IMR-90 (cell line): ENCODE data around the gene SH2B3. TPM values are rescaled to one million over a fixed set of nuclear protein-coding genes. Genes with fewer than 3 reads are reported as not detected.
A peak's percentile ranks its signal among the peaks of the same experiment; 100 is the strongest.

Experiments used
- ATAC-seq: fragments of 200-7000 bp; cut with Tn5 transposase; 2 replicates; pipeline ENCODE4 v1.9.1; 2020; ENCODE audit warnings: low read depth, mild to moderate bottlenecking, moderate library complexity
- BruUV-seq: library from RNA; stranded (reverse); fragments of 400-500 nt; replicated peaks from 2 replicates; lab custom pipeline; 2021; lab: Mats Ljungman, UMichigan
- CTCF ChIA-PET: fragments of 300-600 bp; formaldehyde crosslinking; extraction: SDS; loops from one replicate; lab custom pipeline; 2021; ENCODE audit warnings: antibody characterized with exemption; lab: Yijun Ruan, JAX
- POLR2A ChIA-PET: fragments of 300-600 bp; sonication (Branson Sonifier 250); formaldehyde crosslinking; loops from one replicate; lab custom pipeline; 2022; ENCODE audit warnings: antibody characterized with exemption; ENCODE audit not compliant: unreplicated experiment; lab: Charles Lee
- DNase-seq: peaks from one replicate; pipeline ENCODE4 v3.0.0; 2013
- H2AFZ ChIP-seq: replicated peaks from 2 replicates; pipeline ENCODE3; 2013; ENCODE audit warnings: low read length, mild to moderate bottlenecking; ENCODE audit not compliant: poor library complexity
- H2AK5ac ChIP-seq: 2 replicates; pipeline ENCODE4 v1.6.1; 2013; ENCODE audit warnings: low read depth, low read length, inconsistent platforms
- H2AK9ac ChIP-seq: replicated peaks from 2 replicates; pipeline ENCODE3; 2013; ENCODE audit warnings: mild to moderate bottlenecking, low read depth, low read length, moderate library complexity; ENCODE audit not compliant: poor library complexity
- H2BK120ac ChIP-seq: 2 replicates; pipeline ENCODE4 v1.6.1; 2013; ENCODE audit warnings: low read depth, low read length, inconsistent platforms
- H2BK15ac ChIP-seq: 3 replicates; pipeline ENCODE4 v1.6.1; 2013; ENCODE audit warnings: low read depth, low read length, inconsistent platforms
- H2BK20ac ChIP-seq: 2 replicates; pipeline ENCODE4 v1.6.1; 2013; ENCODE audit warnings: low read depth, mild to moderate bottlenecking, inconsistent platforms, low read length, moderate library complexity
- H2BK5ac ChIP-seq: 2 replicates; pipeline ENCODE4 v1.6.1; 2013; ENCODE audit warnings: mild to moderate bottlenecking, low read depth, low read length, inconsistent platforms; ENCODE audit not compliant: poor library complexity, severe bottlenecking
- H3K14ac ChIP-seq: replicated peaks from 2 replicates; pipeline ENCODE4 v1.6.1; 2013; ENCODE audit warnings: low read depth, low read length, inconsistent platforms
- H3K18ac ChIP-seq: 2 replicates; pipeline ENCODE4 v1.6.1; 2013; ENCODE audit warnings: low read depth, low read length, control low read depth
- H3K23ac ChIP-seq: 2 replicates; pipeline ENCODE4 v1.6.1; 2013; ENCODE audit warnings: low read depth, low read length, inconsistent platforms
- H3K27ac ChIP-seq: 2 replicates; pipeline ENCODE4 v1.5.1; 2013; ENCODE audit warnings: mild to moderate bottlenecking, control low read depth, low read length; ENCODE audit not compliant: insufficient read depth
- H3K27me3 ChIP-seq: 2 replicates; pipeline ENCODE4 v1.6.1; 2013; ENCODE audit warnings: low read length; ENCODE audit not compliant: control insufficient read depth, insufficient read depth
- H3K36me3 ChIP-seq: 2 replicates; pipeline ENCODE4 v1.6.1; 2013; ENCODE audit warnings: low read length, mixed read lengths; ENCODE audit not compliant: control insufficient read depth, insufficient read depth
- H3K4ac ChIP-seq: 2 replicates; pipeline ENCODE4 v1.6.1; 2013; ENCODE audit warnings: low read depth, low read length, inconsistent platforms
- H3K4me1 ChIP-seq: 2 replicates; pipeline ENCODE4 v1.6.1; 2013; ENCODE audit warnings: low read length, mixed read lengths; ENCODE audit not compliant: control insufficient read depth, insufficient read depth
- H3K4me2 ChIP-seq: 2 replicates; pipeline ENCODE4 v1.6.1; 2013; ENCODE audit warnings: low read depth, mild to moderate bottlenecking, control low read depth, low read length, moderate library complexity
- H3K4me3 ChIP-seq: 2 replicates; pipeline ENCODE4 v1.5.1; 2013; ENCODE audit warnings: low read depth, mild to moderate bottlenecking, control low read depth, low read length, moderate library complexity; ENCODE audit not compliant: insufficient read depth
- H3K56ac ChIP-seq: 2 replicates; pipeline ENCODE4 v1.6.1; 2013; ENCODE audit warnings: low read length, inconsistent platforms; ENCODE audit not compliant: insufficient read depth; ENCODE audit errors: extremely low read depth
- H3K79me1 ChIP-seq, 2 experiments: 2 replicates each; pipeline ENCODE4 v1.6.1; 2013; ENCODE audit warnings: low read length in 2 of 2, inconsistent platforms in 1 of 2, low read depth in 1 of 2
- H3K9ac ChIP-seq: 2 replicates; pipeline ENCODE4 v1.6.1; 2013; ENCODE audit warnings: low read depth, low read length, control low read depth
- H3K9me1 ChIP-seq: 2 replicates; pipeline ENCODE4 v1.6.1; 2013; ENCODE audit warnings: low read length, inconsistent platforms; ENCODE audit not compliant: insufficient read depth
- H3K9me3 ChIP-seq: 2 replicates; pipeline ENCODE4 v1.6.1; 2013; ENCODE audit warnings: low read length; ENCODE audit not compliant: control insufficient read depth, insufficient read depth
- H4K20me1 ChIP-seq: 2 replicates; pipeline ENCODE4 v1.6.1; 2013; ENCODE audit warnings: low read length, inconsistent platforms; ENCODE audit not compliant: insufficient read depth
- H4K5ac ChIP-seq: 2 replicates; pipeline ENCODE4 v1.6.1; 2013; ENCODE audit warnings: mild to moderate bottlenecking, low read depth, low read length, control low read depth
- H4K8ac ChIP-seq, 2 experiments: 2 replicates each; pipeline ENCODE4 v1.6.1; 2013; ENCODE audit warnings: low read depth in 2 of 2, low read length in 2 of 2, control low read depth in 1 of 2, inconsistent platforms in 1 of 2
- H4K91ac ChIP-seq: 2 replicates; pipeline ENCODE4 v1.6.1; 2013; ENCODE audit warnings: low read depth, low read length, inconsistent platforms; ENCODE audit not compliant: insufficient read depth
- CEBPB ChIP-seq: IDR thresholded peaks from 2 replicates; pipeline ENCODE4 v1.6.1; 2012; ENCODE audit warnings: low read depth, low read length, improper control_type of control experiment
- FOS ChIP-seq: fragments of 150-350 bp; IDR thresholded peaks from 2 replicates; pipeline ENCODE4 v1.6.1; 2016; ENCODE audit warnings: low read depth, low read length
- WGBS, 2 experiments: methylation state at CpG; one replicate each; pipeline versions ENCODE4 v1.1.5 to v1.1.7; 2013; ENCODE audit warnings: missing lambda C conversion rate in 2 of 2; ENCODE audit not compliant: insufficient read length in 1 of 2; ENCODE audit errors: extremely low coverage in 2 of 2; 5-methylcytosine and 5-hydroxymethylcytosine counted together
- dilution Hi-C: fragments of 300-500 bp; cut with HindIII; formaldehyde crosslinking; loops from one replicate; pipeline ENCODE4 v1.14.3; 2018; ENCODE audit warnings: low sequenced_read_pairs; ENCODE audit not compliant: unreplicated experiment
- in situ Hi-C: fragments of 300-500 bp; cut with MboI; formaldehyde crosslinking; loops from 3 replicates; pipeline ENCODE4 v1.14.3; 2019; ENCODE audit warnings: low sequenced_read_pairs, inconsistent platforms, mixed read lengths
- intact Hi-C: fragments of 100-400 bp; cut with micrococcal nuclease; formaldehyde crosslinking; loops from 2 replicates; pipeline ENCODE4 v1.10.0; 2022
- polyA plus RNA-seq, 3 experiments: library from polyadenylated mRNA; depleted of rRNA; stranded (reverse); fragments of >200 nt; gene quantifications; 2 replicates each; pipeline ENCODE4 v1.2.3, GENCODE V29; 2012; ENCODE audit warnings: low replicate concordance in 1 of 3
- total RNA-seq: library from RNA; depleted of rRNA; stranded (reverse); fragments of >200 nt; gene quantifications from 2 replicates; pipeline ENCODE4 v1.2.3, GENCODE V29; 2012

SH2B3 gene
- total and polyA plus RNA-seq, 2 of the 4 experiments (the other 2 are of a cell fraction): 9.3 to 20.2 TPM

- no peaks in the 10 kb centered on the region for H3K9me3 ChIP-seq
- H2BK20ac ChIP-seq: no peak overlapping the region
- H3K27me3 ChIP-seq: no peaks in the 10 kb centered on the region
- no peak overlapping the region for H3K56ac ChIP-seq
- no peak overlapping the region for H3K27ac ChIP-seq
- H3K9ac ChIP-seq: no peak overlapping the region
- H4K5ac ChIP-seq: no peak overlapping the region
- peak; percentile 48 for DNase-seq
- 0 out of 2 replicates have a peak, but pooled peaks cover 6% of the 10 kb centered on the region for H3K9me1 ChIP-seq
- no peak overlapping the region for H2BK120ac ChIP-seq
- H4K91ac ChIP-seq: no peak overlapping the region
- H3K18ac ChIP-seq: no peak overlapping the region
- no peak overlapping the region for H2AK9ac ChIP-seq
- intact Hi-C loops: no loop called here
- H3K14ac ChIP-seq: no peak overlapping the region
- H2AK5ac ChIP-seq: no peak overlapping the region
- no peak overlapping the region for H3K4me3 ChIP-seq
- no peak overlapping the region for H3K4me2 ChIP-seq
- H4K8ac ChIP-seq: no peak overlapping the region
- peaks cover 11 to 36% of the 10 kb centered on the region in 2 experiments; a peak in 3 of 4 replicates for H3K79me1 ChIP-seq
- peak; percentile 36 for ATAC-seq
- 0 out of 2 replicates have a peak overlapping the region, but pooled peaks have one; percentile 12 for H3K4ac ChIP-seq
- in situ Hi-C loops: no loop called here
- BruUV-seq: no TSS peak
- peak; percentile 50; the same call in 1 of the 2 replicates for TF ChIP-seq CEBPB
- no peak for TF ChIP-seq FOS
- ChIA-PET POLR2A (no interaction called here), CTCF (no interaction called here)
- no peak overlapping the region for H2BK5ac ChIP-seq
- no peak overlapping the region for H3K23ac ChIP-seq
- dilution Hi-C loops: no loop called here
- no peak overlapping the region for H2AFZ ChIP-seq
- no peaks in the 10 kb centered on the region for H4K20me1 ChIP-seq
- H2BK15ac ChIP-seq: no peak overlapping the region
- WGBS, 2 experiments: no CpG with 5 or more reads among the region's 3 CpGs
- H3K36me3 ChIP-seq: peaks cover 17% of the 10 kb centered on the region
- H3K4me1 ChIP-seq: peaks cover 4% of the 10 kb centered on the region
Observed at GRCh38 chr12:111363578-111363977, 42.1 kb upstream of the SH2B3 start.
